ENCODE data around the gene PCDHGA11.
"Not testable (repeated sequence)": the region's sequence is repeated elsewhere in the genome, so short reads cannot be mapped to it uniquely, and the experiment has no call there.

The PCDHGA11 gene

DNA sequence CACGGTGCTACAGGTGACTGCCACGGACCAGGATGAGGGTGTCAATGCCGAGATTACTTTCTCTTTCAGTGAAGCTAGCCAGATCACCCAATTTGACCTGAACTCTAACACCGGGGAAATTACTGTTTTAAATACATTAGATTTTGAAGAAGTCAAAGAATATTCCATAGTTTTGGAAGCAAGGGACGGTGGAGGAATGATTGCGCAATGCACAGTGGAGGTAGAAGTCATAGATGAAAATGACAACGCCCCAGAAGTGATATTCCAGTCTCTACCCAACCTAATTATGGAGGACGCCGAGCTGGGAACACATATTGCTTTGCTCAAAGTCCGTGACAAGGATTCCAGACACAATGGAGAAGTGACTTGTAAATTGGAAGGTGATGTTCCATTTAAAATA is 32.2 kb upstream of the PCDHGA11 start:
- peaks cover 79% of the 10 kb centered on the region for H3K9me3 ChIP-seq (ENCODE audit: control insufficient read depth, insufficient read depth, low read length)
- H3K9ac ChIP-seq (ENCODE audit: low read depth, low read length) = no peak overlapping the region
- H3K4me1 ChIP-seq (ENCODE audit: control insufficient read depth, insufficient read depth, low read length) = no peaks in the 10 kb centered on the region
- H3K27ac ChIP-seq (ENCODE audit: low read depth, low read length) = no peak overlapping the region
- H3K27me3 ChIP-seq (ENCODE audit: control insufficient read depth, insufficient read depth, low read length) = 0 out of 2 replicates have a peak, but pooled peaks cover 4% of the 10 kb centered on the region
- peaks cover 5% of the 10 kb centered on the region; the same call in 1 of the 2 replicates for H3K36me3 ChIP-seq (ENCODE audit: control insufficient read depth, insufficient read depth, low read length)
- H3K4me3 ChIP-seq (ENCODE audit: low read depth, low read length) = peak overlapping the region; percentile 40; the same call in 1 of the 2 replicates

GRCh38 chr5:141389153-141390042 is 31.5 kb upstream of the PCDHGA11 start:
- H3K27ac ChIP-seq (ENCODE audit: low read depth, low read length) = no peak overlapping the region
- peaks cover 78% of the 10 kb centered on the region for H3K9me3 ChIP-seq (ENCODE audit: control insufficient read depth, insufficient read depth, low read length)
- no peak overlapping the region for H3K9ac ChIP-seq (ENCODE audit: low read depth, low read length)
- no peak overlapping the region for H3K4me3 ChIP-seq (ENCODE audit: low read depth, low read length)
- H3K36me3 ChIP-seq (ENCODE audit: control insufficient read depth, insufficient read depth, low read length) = peaks cover 5% of the 10 kb centered on the region; the same call in 1 of the 2 replicates
- H3K4me1 ChIP-seq (ENCODE audit: control insufficient read depth, insufficient read depth, low read length) = no peaks in the 10 kb centered on the region
- 0 out of 2 replicates have a peak, but pooled peaks cover 4% of the 10 kb centered on the region for H3K27me3 ChIP-seq (ENCODE audit: control insufficient read depth, insufficient read depth, low read length)

DNA sequence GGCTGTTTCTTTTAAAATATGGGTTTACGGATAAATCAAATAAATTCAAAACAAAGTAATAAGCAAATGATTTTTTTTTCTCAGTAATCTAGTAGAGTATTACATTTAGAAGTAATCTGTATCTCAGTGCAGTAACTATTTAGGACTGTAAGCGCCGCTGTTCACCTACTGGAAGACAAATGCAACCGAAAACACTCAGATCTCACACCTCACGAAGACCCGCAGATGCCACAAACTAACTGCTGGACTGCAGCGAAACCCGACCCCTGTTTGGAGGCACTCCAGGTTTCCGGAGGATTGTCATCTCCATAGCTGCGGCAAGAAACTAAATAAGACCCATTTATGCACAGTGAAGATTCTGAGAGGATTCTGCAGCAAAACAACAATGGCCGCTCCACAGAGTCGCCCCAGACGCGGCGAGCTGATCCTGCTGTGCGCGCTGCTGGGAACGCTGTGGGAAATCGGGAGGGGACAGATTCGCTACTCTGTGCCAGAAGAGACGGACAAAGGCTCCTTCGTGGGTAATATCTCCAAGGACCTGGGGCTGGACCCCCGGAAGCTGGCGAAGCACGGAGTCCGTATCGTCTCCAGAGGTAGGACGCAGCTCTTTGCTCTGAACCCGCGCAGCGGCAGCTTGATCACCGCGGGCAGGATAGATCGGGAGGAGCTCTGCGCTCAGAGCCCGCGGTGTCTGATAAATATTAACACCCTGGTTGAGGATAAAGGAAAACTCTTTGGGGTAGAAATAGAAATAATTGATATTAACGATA is 28.2 kb upstream of the PCDHGA11 start, which contains the start of gene PCDHGA8:
PCDHGA8 (plus strand) TSS at position 205 of the 770 bp plus-strand sequence; CDS start at position 386, 181 bp downstream.
- Histone ChIP-seq H3K27me3 (ENCODE audit: control insufficient read depth, insufficient read depth, low read length) (0 out of 2 replicates have a peak, but pooled peaks cover 4% of the 10 kb centered on the region), H3K4me3 (ENCODE audit: low read depth, low read length) (no peak within 1 kb of the TSS), H3K36me3 (ENCODE audit: control insufficient read depth, insufficient read depth, low read length) (peaks cover 5% of the 10 kb centered on the region; the same call in 1 of the 2 replicates), H3K27ac (ENCODE audit: low read depth, low read length) (no peak within 1 kb of the TSS), H3K9ac (ENCODE audit: low read depth, low read length) (no peak within 1 kb of the TSS), H3K4me1 (ENCODE audit: control insufficient read depth, insufficient read depth, low read length) (no peaks in the 10 kb centered on the region), H3K9me3 (ENCODE audit: control insufficient read depth, insufficient read depth, low read length) (peaks cover 83% of the 10 kb centered on the region)

DNA sequence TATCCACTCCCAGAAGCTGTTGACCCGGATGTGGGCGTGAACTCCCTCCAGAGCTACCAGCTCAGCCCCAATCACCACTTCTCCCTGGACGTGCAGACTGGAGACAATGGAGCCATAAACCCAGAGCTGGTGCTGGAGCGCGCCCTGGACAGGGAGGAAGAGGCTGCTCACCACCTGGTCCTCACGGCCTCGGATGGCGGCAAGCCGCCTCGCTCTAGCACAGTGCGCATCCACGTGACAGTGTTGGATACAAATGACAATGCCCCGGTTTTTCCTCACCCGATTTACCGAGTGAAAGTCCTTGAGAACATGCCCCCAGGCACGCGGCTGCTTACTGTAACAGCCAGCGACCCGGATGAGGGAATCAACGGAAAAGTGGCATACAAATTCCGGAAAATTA is 27.6 kb upstream of the PCDHGA11 start:
- H3K4me3 ChIP-seq (ENCODE audit: low read depth, low read length) = no peak overlapping the region
- H3K27ac ChIP-seq (ENCODE audit: low read depth, low read length) = no peak overlapping the region
- no peak overlapping the region for H3K9ac ChIP-seq (ENCODE audit: low read depth, low read length)
- peaks cover 81% of the 10 kb centered on the region for H3K9me3 ChIP-seq (ENCODE audit: control insufficient read depth, insufficient read depth, low read length)
- 0 out of 2 replicates have a peak, but pooled peaks cover 3% of the 10 kb centered on the region for H3K27me3 ChIP-seq (ENCODE audit: control insufficient read depth, insufficient read depth, low read length)
- peaks cover 5% of the 10 kb centered on the region; the same call in 1 of the 2 replicates for H3K36me3 ChIP-seq (ENCODE audit: control insufficient read depth, insufficient read depth, low read length)
- no peaks in the 10 kb centered on the region for H3K4me1 ChIP-seq (ENCODE audit: control insufficient read depth, insufficient read depth, low read length)

DNA sequence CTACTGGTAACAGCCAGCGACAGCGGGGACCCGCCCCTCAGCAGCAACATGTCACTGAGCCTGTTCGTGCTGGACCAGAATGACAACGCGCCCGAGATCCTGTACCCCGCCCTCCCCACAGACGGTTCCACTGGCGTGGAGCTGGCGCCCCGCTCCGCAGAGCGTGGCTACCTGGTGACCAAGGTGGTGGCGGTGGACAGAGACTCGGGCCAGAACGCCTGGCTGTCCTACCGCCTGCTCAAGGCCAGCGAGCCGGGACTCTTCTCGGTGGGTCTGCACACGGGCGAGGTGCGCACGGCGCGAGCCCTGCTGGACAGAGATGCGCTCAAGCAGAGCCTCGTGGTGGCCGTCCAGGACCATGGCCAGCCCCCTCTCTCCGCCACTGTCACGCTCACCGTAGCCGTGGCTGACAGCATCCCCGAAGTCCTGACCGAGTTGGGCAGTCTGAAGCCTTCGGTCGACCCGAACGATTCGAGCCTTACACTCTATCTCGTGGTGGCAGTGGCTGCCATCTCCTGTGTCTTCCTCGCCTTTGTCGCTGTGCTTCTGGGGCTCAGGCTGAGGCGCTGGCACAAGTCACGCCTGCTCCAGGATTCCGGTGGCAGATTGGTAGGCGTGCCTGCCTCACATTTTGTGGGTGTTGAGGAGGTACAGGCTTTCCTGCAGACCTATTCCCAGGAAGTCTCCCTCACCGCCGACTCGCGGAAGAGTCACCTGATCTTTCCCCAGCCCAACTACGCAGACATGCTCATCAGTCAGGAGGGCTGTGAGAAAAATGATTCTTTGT is 26.3 kb upstream of the PCDHGA11 start:
- not testable (repeated sequence) for H3K9ac ChIP-seq (ENCODE audit: low read depth, low read length); H3K27me3 ChIP-seq (ENCODE audit: control insufficient read depth, insufficient read depth, low read length); H3K36me3 ChIP-seq (ENCODE audit: control insufficient read depth, insufficient read depth, low read length); H3K27ac ChIP-seq (ENCODE audit: low read depth, low read length); H3K4me3 ChIP-seq (ENCODE audit: low read depth, low read length); H3K4me1 ChIP-seq (ENCODE audit: control insufficient read depth, insufficient read depth, low read length)
- H3K9me3 ChIP-seq (ENCODE audit: control insufficient read depth, insufficient read depth, low read length) = peaks cover 81% of the 10 kb centered on the region

DNA sequence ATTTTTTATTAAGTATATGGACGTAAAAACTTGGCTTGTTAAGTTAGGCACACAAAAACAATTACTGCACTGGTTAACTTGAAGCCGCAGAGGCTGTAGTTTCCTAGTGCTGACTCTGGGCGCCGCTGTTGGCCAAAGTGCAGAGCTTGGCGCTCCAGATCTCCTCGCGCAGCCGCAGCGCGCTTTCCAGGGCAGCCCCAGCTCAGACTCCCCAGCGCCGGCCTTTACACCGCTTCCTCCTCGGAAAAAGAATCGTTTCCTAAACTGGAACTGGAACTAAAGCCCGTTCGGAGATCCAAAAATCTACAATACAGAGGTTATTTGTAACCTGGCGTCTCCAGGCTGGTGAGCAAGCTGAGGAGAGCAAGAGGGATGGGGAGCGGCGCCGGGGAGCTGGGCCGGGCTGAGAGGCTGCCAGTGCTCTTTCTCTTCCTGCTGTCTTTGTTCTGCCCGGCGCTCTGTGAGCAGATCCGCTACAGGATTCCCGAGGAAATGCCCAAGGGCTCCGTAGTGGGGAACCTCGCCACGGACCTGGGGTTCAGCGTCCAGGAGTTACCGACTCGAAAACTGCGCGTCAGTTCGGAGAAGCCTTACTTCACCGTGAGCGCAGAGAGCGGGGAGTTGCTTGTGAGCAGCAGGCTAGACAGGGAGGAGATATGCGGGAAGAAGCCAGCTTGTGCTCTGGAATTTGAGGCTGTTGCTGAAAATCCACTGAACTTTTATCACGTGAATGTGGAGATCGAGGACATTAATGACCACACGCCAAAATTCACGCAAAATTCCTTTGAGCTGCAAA is 22.9 kb upstream of the PCDHGA11 start, which contains the start of gene PCDHGB5:
PCDHGB5 (plus strand) TSS at position 192 of the 796 bp plus-strand sequence; CDS start at position 373, 181 bp downstream.
- H3K36me3 ChIP-seq (ENCODE audit: control insufficient read depth, insufficient read depth, low read length); H3K27me3 ChIP-seq (ENCODE audit: control insufficient read depth, insufficient read depth, low read length); H3K27ac ChIP-seq (ENCODE audit: low read depth, low read length); H3K4me1 ChIP-seq (ENCODE audit: control insufficient read depth, insufficient read depth, low read length); H3K9ac ChIP-seq (ENCODE audit: low read depth, low read length); H3K4me3 ChIP-seq (ENCODE audit: low read depth, low read length): not testable (repeated sequence)
- H3K9me3 ChIP-seq (ENCODE audit: control insufficient read depth, insufficient read depth, low read length) = peaks cover 57% of the 10 kb centered on the region

GRCh38 chr5:141398608-141399007 is 22.2 kb upstream of the PCDHGA11 start:
- H3K4me3 ChIP-seq (ENCODE audit: low read depth, low read length) = no peak overlapping the region
- no peaks in the 10 kb centered on the region for H3K4me1 ChIP-seq (ENCODE audit: control insufficient read depth, insufficient read depth, low read length)
- no peaks in the 10 kb centered on the region for H3K27me3 ChIP-seq (ENCODE audit: control insufficient read depth, insufficient read depth, low read length)
- no peak overlapping the region for H3K9ac ChIP-seq (ENCODE audit: low read depth, low read length)
- no peaks in the 10 kb centered on the region for H3K36me3 ChIP-seq (ENCODE audit: control insufficient read depth, insufficient read depth, low read length)
- H3K27ac ChIP-seq (ENCODE audit: low read depth, low read length) = no peak overlapping the region
- H3K9me3 ChIP-seq (ENCODE audit: control insufficient read depth, insufficient read depth, low read length) = peaks cover 50% of the 10 kb centered on the region

GRCh38 chr5:141399555-141400258 is 21.1 kb upstream of the PCDHGA11 start:
- H3K36me3 ChIP-seq (ENCODE audit: control insufficient read depth, insufficient read depth, low read length) = no peaks in the 10 kb centered on the region
- H3K27ac ChIP-seq (ENCODE audit: low read depth, low read length) = no peak overlapping the region
- no peak overlapping the region for H3K9ac ChIP-seq (ENCODE audit: low read depth, low read length)
- peaks cover 43% of the 10 kb centered on the region for H3K9me3 ChIP-seq (ENCODE audit: control insufficient read depth, insufficient read depth, low read length)
- no peak overlapping the region for H3K4me3 ChIP-seq (ENCODE audit: low read depth, low read length)
- no peaks in the 10 kb centered on the region for H3K4me1 ChIP-seq (ENCODE audit: control insufficient read depth, insufficient read depth, low read length)
- H3K27me3 ChIP-seq (ENCODE audit: control insufficient read depth, insufficient read depth, low read length) = no peaks in the 10 kb centered on the region

DNA sequence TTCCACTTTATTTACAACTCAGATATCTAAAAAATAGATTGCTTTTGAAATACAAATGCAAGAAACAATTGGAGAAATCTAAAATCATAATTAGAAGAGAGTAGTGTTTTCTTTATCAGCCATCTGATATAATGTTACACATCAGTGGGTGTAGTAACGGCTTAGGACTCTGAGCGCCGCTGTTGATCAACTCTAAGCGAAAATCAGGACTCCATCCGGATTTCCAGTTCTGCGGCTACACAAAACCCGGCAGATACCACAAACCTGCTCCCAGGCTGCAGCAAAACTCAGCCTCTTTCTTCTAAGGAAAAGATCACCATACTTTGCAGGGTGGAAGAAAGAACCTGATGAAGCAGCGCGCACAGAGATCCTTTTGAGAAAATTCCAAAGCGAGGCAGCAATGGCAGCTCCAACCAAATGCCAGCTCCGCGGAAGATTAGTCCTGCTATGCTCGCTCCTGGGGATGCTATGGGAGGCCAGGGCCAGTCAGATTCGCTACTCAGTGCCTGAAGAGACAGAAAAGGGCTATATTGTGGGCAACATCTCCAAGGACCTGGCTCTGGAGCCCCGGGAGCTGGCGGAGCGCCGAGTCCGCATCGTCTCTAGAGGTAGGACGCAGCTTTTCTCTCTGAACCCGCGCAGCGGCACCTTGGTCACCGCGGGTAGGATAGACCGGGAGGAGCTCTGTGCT is 18.2 kb upstream of the PCDHGA11 start, which contains the start of gene PCDHGA9:
PCDHGA9 (plus strand) TSS at position 226 of the 691 bp plus-strand sequence; CDS start at position 401, 175 bp downstream.
- Histone ChIP-seq H3K9me3 (ENCODE audit: control insufficient read depth, insufficient read depth, low read length) (peaks cover 26% of the 10 kb centered on the region), H3K27ac (ENCODE audit: low read depth, low read length) (no peak within 1 kb of the TSS), H3K4me3 (ENCODE audit: low read depth, low read length) (no peak within 1 kb of the TSS), H3K36me3 (ENCODE audit: control insufficient read depth, insufficient read depth, low read length) (no peaks in the 10 kb centered on the region), H3K9ac (ENCODE audit: low read depth, low read length) (no peak within 1 kb of the TSS), H3K27me3 (ENCODE audit: control insufficient read depth, insufficient read depth, low read length) (no peaks in the 10 kb centered on the region), H3K4me1 (ENCODE audit: control insufficient read depth, insufficient read depth, low read length) (no peaks in the 10 kb centered on the region)

Measured in HUES48 (cell line).